VCaP (cell line): ENCODE results near the gene KCNQ1OT1.

Source experiments
- H3K27ac ChIP-seq: fragments of 450-650 bp; 2 replicates; pipeline ENCODE4 v1.5.1; 2017
- CTCF ChIP-seq: fragments of 450-650 bp; conservative IDR thresholded peaks from 2 replicates; pipeline ENCODE4 v1.5.1; 2017; ENCODE audit warnings: mild to moderate bottlenecking, moderate library complexity

The KCNQ1OT1 gene

GRCh38 chr11:2653930-2654739 lies 45.7 kb downstream of the KCNQ1OT1 start:
- no peak overlapping the region for H3K27ac ChIP-seq
- TF ChIP-seq CTCF = no peak

DNA sequence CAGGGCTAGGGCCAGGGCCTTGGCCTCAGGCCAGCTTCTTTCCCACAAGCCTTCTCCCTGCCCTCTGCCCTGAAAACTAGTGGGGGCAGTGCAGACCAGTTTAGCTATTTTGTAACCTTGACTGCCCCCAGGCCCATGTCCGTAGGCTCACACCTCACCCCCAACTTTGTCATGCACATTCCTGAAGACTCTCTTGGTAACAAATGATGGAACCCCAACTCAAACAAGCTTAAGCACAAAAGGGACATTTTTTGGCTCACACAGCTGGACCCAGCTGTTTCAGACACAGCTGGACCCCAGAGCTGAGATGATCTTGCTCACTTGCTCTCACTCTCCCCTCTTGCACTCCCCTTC lies 46.6 kb downstream of the KCNQ1OT1 start:
- no peak for TF ChIP-seq CTCF
- H3K27ac ChIP-seq = no peak overlapping the region

GRCh38 chr11:2652333-2653197 lies 47.2 kb downstream of the KCNQ1OT1 start:
- TF ChIP-seq CTCF = no peak
- H3K27ac ChIP-seq = no peak overlapping the region

DNA sequence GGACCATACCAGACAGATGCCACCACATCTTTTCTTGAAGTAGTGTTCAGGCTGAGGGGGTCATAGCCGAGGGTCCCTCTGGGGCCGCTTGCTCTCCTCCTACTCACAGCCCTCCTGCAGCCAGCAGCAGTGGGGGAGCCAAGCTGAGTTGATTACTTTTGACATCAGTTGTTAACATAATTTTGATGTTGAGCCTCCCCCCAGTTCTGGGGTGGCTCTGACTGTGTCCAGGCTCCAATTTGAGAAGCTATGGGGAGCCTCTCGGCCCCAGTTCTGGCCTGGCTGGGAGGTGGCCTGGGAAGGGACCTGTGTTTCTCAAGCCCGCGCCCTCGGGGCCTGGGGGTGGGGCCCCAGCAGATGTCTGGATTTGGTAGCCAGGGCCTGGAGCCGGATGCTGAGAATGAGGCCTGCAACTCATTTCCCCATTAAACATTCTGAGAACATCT lies 47.9 kb downstream of the KCNQ1OT1 start:
- TF ChIP-seq CTCF = no peak
- H3K27ac ChIP-seq = no peak overlapping the region

DNA sequence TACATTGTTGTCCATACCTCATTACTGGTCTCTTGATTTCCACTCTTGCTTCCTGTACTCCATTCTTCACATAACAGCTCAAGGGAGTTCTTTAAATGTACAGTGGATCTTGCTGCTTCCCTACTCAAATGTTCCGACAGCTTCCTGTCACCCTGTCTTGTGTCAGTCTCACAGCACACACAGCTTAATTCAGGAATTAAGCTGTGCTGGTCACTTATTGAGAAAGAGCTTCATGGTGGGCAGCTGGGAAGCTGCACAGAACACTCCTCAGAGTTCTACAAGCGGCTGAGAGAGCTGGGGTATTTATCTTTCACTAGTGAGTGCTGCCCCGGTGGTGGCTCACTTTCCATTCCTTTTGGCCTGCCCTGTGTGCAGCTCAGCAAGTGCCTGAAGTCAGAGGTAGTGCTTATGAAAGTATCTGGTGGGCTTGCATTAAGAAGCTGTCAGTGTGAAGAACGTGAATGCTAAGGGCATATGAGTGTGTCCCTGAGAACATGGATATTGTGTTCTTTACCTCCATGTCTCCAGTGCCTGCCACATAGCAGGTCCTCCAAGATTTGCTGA lies 48.7 kb downstream of the KCNQ1OT1 start:
- TF ChIP-seq CTCF = no peak
- no peak overlapping the region for H3K27ac ChIP-seq

DNA sequence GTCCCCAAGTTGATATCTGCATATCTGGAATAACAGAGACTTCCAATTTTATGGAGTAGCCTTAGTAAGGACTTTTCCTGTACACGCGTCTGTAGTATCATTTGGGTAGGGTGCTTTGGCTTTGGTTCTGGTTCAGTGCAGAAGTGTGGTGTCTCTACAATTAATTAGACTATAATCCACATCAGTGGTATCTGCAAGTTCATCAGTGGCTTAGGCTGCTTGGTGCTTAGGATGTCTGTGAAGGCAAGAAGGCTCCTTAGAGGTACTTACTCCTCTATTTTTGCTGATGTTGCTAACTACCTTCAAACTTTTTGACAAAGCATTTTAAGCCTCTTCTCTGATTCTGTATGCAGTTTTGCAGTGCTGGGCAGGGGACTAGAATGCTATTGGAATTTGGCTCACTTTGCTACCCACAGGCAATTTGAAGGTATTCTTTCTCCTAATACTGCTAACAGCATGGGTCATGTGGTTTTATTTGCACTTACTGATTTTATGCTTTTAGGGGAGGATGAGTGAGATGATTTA lies 49.4 kb downstream of the KCNQ1OT1 start:
- TF ChIP-seq CTCF = no peak

GRCh38 chr11:2649848-2650247 lies 49.9 kb downstream of the KCNQ1OT1 start:
- no peak overlapping the region for H3K27ac ChIP-seq
- TF ChIP-seq CTCF = no peak

More for the DNA sequence above, 49.4 kb downstream of the KCNQ1OT1 start:
- no peak overlapping the region for H3K27ac ChIP-seq
